Skin epidermis (tissue), 12 donors: ENCODE measurements around the gene ECEL1.
"Not testable (repeated sequence)": the region's sequence is repeated elsewhere in the genome, so short reads cannot be mapped to it uniquely, and the experiment has no call there.

Experiments
- H3K27ac ChIP-seq, 21 experiments: fragments of 200-600 bp; sonication (generic) in 11 of 21; one replicate each; pipeline ENCODE4 v1.5.0; 2020; ENCODE audit warnings: mild to moderate bottlenecking in 3 of 21, inconsistent platforms in 2 of 21, moderate library complexity in 2 of 21
- H3K4me3 ChIP-seq, 7 experiments: fragments of 200-600 bp; sonication (generic) in 2 of 7; one replicate each; pipeline ENCODE4 v1.5.0; 2020; ENCODE audit warnings: inconsistent platforms in 2 of 7, mild to moderate bottlenecking in 2 of 7, moderate library complexity in 1 of 7

Gene ECEL1

GRCh38 chr2:232476045-232476444 is 11.6 kb downstream of the ECEL1 start:
- Histone ChIP-seq H3K27ac (no peak overlapping the region), H3K4me3 (no peak overlapping the region)

DNA sequence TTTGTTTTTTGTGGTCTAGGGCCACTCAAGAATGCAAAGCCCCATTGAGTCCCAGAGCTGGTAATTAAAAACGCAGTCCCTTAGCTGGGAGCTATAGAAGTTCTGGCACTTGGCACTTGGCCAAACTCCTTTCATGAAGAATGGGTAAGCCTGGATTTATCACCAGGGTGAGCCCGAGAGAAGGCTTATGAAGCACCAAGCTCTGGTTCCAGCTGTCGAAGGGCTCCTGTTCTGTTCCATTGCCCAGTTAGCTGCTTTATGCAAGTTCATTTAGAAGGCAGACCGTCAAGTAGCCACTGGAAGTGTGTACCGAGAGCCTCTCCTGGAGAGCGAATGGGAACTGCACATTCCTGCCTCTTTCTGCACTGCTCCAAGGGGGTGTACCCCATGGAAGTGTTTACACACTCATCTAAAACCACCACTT is 14.2 kb downstream of the ECEL1 start:
- no peak overlapping the region for H3K4me3 ChIP-seq
- no peak overlapping the region for H3K27ac ChIP-seq

DNA sequence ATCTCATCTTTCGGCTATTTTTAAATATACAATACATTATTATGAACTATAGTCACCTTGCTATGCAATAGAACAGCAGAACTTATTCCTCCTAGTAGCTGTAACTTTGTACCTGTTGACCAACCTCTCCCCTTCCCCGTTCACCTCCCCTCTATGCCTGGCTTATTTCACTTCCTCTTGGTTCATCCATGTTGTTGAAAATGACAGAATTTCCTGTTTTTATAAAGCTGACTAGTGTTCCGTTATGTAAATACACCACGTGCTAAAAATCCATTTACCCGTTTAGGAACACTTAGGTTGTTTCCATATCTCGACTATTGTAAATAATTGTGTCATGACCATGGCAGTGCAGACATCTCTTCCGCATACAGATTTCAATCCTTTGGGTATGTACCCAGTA is 21.4 kb downstream of the ECEL1 start:
- no peak overlapping the region for H3K4me3 ChIP-seq
- H3K27ac ChIP-seq: no peak overlapping the region

- no peak overlapping the region for H3K27ac ChIP-seq
Observed at GRCh38 chr2:232465061-232465460, 22.6 kb downstream of the ECEL1 start.

GRCh38 chr2:232464544-232464885 is 23.1 kb downstream of the ECEL1 start:
- H3K4me3 ChIP-seq: no peak overlapping the region
- H3K27ac ChIP-seq: no peak overlapping the region

More at GRCh38 chr2:232465061-232465460, 22.6 kb downstream of the ECEL1 start:
- H3K4me3 ChIP-seq: no peak overlapping the region

DNA sequence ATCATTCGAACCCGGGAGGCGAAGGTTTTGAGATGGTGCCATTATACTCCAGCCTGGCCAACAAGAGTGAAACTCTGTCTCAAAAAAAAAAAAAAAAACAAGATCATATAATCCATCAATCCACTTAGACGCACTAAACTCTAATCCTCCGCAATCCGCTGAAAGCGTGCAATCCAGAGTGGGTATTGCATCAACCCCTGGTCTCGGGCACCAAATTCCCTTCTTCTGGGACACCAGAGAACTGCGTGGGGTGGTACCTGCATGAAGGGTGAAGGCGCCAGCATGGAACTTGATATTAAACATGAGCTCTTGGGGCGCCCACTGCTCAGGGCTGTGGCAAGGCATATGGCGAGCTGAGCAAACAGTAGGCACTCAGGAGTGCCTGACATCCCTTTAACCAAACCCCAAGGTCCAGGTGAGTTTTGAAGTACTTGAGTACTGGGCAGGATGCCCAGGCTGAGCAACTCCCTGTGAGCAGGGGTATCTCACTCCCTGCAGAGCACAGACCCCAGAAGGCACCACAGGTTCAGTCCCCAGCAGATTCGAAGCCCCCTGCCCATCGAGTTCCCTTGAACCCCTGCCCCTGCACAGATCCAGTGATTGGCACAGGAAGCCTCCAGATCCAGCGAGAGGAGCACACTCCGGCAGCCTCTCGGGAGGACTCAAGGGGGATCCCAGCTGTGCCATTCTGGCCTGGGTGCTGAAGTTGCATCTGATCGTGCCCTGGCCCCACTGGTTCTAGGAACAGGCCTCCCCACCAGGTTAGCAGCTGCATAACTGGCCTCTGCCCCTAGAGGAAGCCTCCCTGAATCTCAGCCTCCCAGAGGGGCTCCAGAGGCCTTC is 23.7 kb downstream of the ECEL1 start:
- H3K27ac ChIP-seq: no peak overlapping the region
- no peak overlapping the region for H3K4me3 ChIP-seq

DNA sequence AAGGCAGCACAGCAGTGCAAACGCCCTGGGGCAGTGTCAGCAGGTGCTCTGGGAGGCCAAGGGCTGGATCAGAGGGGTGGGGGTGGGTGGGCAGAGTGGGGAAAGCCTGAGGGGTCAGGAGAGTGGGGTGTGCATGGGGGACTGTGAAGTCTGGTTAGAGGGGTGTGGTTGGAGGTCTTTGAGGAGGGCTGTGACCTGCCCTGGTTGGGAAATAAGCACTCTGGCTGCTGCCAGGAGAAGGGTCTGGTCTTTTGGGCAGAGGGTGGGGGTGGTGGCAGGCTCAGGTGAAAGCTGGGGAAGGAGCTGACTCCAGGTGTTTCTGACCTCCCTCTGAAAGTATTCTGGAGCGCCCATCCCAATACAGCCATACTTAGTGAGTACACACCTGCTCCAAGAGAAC is 27.5 kb downstream of the ECEL1 start:
- H3K27ac ChIP-seq: no peak overlapping the region
- no peak overlapping the region for H3K4me3 ChIP-seq

DNA sequence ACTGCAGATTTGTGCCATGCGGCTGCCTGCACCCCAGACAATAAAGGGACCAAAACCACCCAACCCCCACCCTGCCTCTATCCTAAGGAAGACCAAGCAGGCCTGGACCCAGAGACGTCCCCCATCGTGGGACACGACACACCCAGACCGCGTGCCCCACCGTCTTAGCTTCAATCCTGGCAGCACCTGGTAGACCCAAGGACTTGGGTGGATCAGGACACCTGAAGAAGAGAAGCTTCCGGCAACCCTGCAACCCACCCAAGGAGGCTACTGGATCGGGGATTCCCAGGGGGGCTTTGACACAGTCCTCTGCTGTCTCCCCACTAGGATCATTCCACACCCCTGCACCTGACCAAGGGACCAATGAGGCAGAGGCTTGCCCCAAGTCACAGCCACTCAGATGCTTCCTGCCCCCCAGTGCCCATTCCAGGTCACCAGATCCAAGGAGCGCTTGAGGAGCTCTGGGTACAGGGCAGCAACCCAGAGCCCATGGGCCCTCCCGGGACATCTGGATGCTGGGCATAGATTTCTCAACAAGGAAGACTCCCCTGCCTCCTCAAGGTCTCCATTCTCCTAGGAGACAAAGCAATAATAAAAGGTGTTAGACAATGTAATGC is 28.1 kb downstream of the ECEL1 start:
- Histone ChIP-seq H3K27ac (no peak overlapping the region), H3K4me3 (no peak overlapping the region)

DNA sequence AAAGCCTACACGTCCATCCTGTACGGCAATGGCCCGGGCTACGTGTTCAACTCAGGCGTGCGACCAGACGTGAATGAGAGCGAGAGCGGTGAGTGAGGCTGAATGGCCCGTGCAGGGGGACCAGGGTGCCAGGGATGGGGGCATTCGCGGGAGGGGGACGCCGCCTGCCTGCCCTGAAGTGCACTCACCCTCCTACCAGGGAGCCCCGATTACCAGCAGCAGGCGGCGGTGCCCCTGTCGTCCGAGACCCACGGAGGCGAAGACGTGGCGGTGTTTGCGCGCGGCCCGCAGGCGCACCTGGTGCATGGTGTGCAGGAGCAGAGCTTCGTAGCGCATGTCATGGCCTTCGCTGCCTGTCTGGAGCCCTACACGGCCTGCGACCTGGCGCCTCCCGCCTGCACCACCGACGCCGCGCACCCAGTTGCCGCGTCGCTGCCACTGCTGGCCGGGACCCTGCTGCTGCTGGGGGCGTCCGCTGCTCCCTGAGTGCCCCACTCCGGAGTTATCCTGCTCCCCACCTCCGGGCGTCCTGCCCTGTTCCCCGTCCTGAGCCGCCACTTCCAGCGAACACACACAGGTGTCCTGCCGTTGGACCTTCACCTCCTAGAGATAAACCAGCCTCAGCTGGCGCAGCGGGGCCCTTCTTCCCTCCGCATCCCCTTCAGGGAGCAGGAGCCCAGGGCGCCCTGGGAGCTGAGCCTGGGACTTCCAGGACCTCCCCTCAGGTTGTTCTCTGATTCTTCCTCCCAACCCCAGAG is 28.8 kb downstream of the ECEL1 start:
- H3K4me3 ChIP-seq: no peak overlapping the region
- no peak overlapping the region for H3K27ac ChIP-seq

GRCh38 chr2:232458051-232458660 is 29.5 kb downstream of the ECEL1 start:
- H3K27ac ChIP-seq: no peak overlapping the region
- H3K4me3 ChIP-seq: no peak overlapping the region

DNA sequence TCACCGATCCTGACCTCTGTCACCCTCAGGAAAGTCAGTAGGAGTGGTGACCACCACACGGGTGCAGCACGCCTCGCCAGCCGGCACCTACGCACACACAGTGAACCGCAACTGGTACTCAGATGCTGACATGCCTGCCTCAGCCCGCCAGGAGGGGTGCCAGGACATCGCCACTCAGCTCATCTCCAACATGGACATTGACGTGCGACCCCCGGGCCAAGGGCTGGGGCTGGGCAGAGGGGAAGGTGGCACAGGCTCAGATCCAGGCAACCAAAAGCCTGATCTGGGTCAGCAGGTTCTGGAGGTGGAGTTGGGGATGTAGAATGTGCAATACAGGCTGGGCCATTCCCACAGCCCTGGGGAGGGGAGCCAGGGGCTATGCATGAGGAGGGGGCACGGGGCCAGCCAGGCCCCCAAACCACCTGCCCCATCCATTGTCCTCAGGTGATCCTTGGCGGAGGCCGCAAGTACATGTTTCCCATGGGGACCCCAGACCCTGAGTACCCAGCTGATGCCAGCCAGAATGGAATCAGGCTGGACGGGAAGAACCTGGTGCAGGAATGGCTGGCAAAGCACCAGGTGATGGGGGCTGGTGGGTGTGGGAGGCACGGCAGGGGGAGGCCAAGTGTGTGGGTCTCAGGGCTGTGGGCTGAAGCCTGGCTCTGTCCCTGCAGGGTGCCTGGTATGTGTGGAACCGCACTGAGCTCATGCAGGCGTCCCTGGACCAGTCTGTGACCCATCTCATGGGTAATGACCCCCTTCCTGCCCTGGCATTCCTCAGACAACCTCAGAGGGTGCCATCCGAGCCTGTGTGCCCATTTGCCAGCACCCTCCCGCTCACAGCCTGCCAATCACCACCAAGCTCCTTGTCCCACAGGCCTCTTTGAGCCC is 30.3 kb downstream of the ECEL1 start:
- Histone ChIP-seq H3K27ac (no peak overlapping the region), H3K4me3 (no peak overlapping the region)

DNA sequence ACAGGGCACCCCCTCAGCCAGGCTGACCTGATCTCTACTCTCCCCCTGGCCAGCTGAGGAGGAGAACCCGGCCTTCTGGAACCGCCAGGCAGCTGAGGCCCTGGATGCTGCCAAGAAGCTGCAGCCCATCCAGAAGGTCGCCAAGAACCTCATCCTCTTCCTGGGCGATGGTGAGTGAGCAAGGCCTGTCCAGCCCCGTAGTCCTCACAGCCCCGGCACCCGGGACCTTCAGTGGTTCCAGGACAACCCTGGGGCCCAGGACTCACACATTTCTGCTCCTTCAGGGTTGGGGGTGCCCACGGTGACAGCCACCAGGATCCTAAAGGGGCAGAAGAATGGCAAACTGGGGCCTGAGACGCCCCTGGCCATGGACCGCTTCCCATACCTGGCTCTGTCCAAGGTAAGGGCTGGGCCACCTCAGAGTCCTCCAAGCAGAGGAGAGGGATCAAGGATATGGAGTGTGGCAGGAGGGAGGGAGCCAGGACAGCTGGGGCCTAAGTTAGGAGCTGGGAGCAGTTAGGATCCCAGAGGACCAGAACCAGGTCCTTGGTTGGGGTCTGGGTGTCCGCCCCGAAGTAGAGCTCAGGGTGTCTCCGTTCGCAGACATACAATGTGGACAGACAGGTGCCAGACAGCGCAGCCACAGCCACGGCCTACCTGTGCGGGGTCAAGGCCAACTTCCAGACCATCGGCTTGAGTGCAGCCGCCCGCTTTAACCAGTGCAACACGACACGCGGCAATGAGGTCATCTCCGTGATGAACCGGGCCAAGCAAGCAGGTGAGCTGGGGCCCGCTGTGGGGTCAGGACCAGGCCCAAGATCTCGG is 31.1 kb downstream of the ECEL1 start:
- H3K27ac ChIP-seq: no peak overlapping the region

GRCh38 chr2:232455426-232456255 is 32.0 kb downstream of the ECEL1 start, which contains the start of gene ALPI:
Gene ALPI (plus strand): TSS chr2:232456153. CDS start chr2:232456200, 47 bp downstream.
- no peak within 1 kb of the TSS for H3K4me3 ChIP-seq
- H3K27ac ChIP-seq: no peak within 1 kb of the TSS

More for the DNA sequence above, 31.1 kb downstream of the ECEL1 start:
- no peak overlapping the region for H3K4me3 ChIP-seq

GRCh38 chr2:232454630-232455029 is 33.0 kb downstream of the ECEL1 start:
- Histone ChIP-seq H3K27ac (no peak overlapping the region), H3K4me3 (no peak overlapping the region)

GRCh38 chr2:232451645-232452044 is 36.0 kb downstream of the ECEL1 start:
- not testable (repeated sequence) for H3K27ac ChIP-seq, H3K4me3 ChIP-seq

- no peak overlapping the region for H3K27ac ChIP-seq
- no peak overlapping the region for H3K4me3 ChIP-seq
Observed at GRCh38 chr2:232449964-232450363, 37.7 kb downstream of the ECEL1 start.

- no peak overlapping the region for H3K27ac ChIP-seq
Observed at GRCh38 chr2:232448304-232448690, 39.3 kb downstream of the ECEL1 start.

More at GRCh38 chr2:232448304-232448690, 39.3 kb downstream of the ECEL1 start:
- H3K4me3 ChIP-seq: no peak overlapping the region
